CD4-positive, alpha-beta T cell treated with Interleukin-12 subunit alpha and Interleukin-12 subunit beta, for 1 hour (primary cell): Measurements from ENCODE around the gene AGAP1.

ENCODE experiments used
- DNase-seq: peaks from one replicate; pipeline ENCODE4 v3.0.0-alpha.2; 2020

Gene AGAP1

GRCh38 chr2:235511187-235511661 lies 17.4 kb downstream of the AGAP1 start:
- no peak for DNase-seq

GRCh38 chr2:235511751-235512698 lies 18.2 kb downstream of the AGAP1 start:
- no peak for DNase-seq

GRCh38 chr2:235512699-235513053 lies 18.8 kb downstream of the AGAP1 start:
- no peak for DNase-seq

- no peak for DNase-seq
These were observed 20.3 kb downstream of the AGAP1 start for GRCh38 chr2:235513984-235514626.

GRCh38 chr2:235514627-235515363 lies 21.0 kb downstream of the AGAP1 start:
- DNase-seq: no peak

GRCh38 chr2:235515364-235515742 lies 21.5 kb downstream of the AGAP1 start:
- DNase-seq: no peak

- DNase-seq: no peak
These were observed 22.0 kb downstream of the AGAP1 start for GRCh38 chr2:235515821-235516220.

- no peak for DNase-seq
These were observed 22.4 kb downstream of the AGAP1 start for GRCh38 chr2:235516257-235516656.

GRCh38 chr2:235518322-235519090 lies 24.7 kb downstream of the AGAP1 start:
- no peak for DNase-seq

- DNase-seq: no peak
These were observed 26.9 kb downstream of the AGAP1 start for GRCh38 chr2:235520787-235521186.

GRCh38 chr2:235521844-235522243 lies 28.0 kb downstream of the AGAP1 start:
- DNase-seq: no peak

- no peak for DNase-seq
These were observed 29.2 kb downstream of the AGAP1 start for GRCh38 chr2:235523021-235523420.

- DNase-seq: no peak
These were observed 29.8 kb downstream of the AGAP1 start for GRCh38 chr2:235523486-235524150.

- DNase-seq: no peak
These were observed 32.3 kb downstream of the AGAP1 start for GRCh38 chr2:235526166-235526565.

GRCh38 chr2:235527806-235528469 lies 34.1 kb downstream of the AGAP1 start:
- no peak for DNase-seq

GRCh38 chr2:235529621-235530020 lies 35.8 kb downstream of the AGAP1 start:
- DNase-seq: no peak

- DNase-seq: no peak
These were observed 36.9 kb downstream of the AGAP1 start for GRCh38 chr2:235530735-235531134.

GRCh38 chr2:235532307-235532706 lies 38.5 kb downstream of the AGAP1 start:
- no peak for DNase-seq

- DNase-seq: no peak
These were observed 39.4 kb downstream of the AGAP1 start for GRCh38 chr2:235533198-235533597.

GRCh38 chr2:235533616-235534385 lies 40.0 kb downstream of the AGAP1 start:
- DNase-seq: no peak
